HG03139 (cell line): Measurements from ENCODE around the gene STOM.

Source experiments
- ATAC-seq: cut with Tn5 transposase; IDR thresholded peaks from one replicate; pipeline ENCODE4 v1.9.1; 2021; ENCODE audit not compliant: unreplicated experiment

The STOM gene

DNA sequence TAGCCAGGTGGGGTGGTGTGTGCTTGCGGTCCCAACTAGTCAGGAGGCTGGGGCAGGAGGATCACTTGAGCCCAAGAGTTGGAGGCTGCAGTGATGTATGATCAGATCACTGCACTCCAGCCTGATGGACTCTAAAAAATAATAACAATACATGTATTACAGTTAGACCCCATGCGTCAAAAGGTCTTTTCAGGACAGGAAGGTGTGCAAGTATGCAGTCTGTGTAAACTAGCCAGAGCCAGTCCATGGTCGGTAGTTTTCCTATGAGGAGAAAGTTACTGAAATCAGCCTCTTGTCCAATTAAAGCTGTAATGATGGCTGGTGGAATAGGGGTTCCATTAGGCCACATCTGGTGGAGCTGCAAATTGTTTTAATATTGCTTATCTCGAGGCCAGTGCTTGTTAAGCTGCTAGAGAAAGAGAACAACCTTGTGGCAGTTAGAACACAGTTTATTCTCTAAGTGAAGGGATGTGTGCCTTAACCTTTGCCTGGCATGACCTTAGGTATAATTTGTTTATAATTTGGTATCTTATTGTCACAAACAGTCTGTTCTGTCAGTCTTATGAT, 1.5 kb upstream of the STOM start:
- ATAC-seq: no peak

DNA sequence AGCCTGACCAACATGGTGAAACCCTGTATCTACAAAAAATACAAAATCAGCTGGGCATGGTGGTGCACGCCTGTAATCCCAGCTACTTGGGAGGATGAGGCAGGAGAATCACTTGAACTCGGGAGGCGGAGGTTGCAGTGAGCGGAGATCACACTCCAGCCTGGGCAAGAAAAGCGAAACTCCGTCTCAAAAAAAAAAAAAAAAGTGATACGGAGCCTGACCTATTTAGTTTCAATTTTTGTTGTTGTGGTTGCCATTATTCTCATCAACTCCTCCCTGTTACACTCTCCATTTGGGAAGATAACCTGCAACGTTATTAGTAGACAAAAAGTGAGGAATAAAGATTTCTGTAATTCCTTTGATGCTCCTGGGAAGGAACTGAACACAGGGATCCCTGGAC, 1.3 kb downstream of the STOM start:
- no peak for ATAC-seq

DNA sequence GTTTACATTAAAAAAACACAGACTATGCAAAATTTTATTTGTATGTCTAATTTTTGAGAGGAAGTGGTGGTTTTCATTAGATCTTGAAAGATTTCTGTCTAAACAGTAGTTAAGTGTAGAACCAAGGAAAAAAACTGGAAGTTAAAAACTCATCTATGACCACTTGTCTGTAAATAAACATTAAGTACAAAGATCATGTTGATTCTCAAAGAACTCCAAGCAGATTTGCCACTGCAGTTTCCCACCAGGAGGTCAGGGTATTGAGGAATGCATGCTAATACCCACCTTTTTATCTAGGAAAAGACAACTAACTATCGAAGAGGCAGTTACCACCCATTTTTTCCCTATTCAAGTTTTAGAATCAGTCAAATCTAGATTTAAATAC, 1.9 kb downstream of the STOM start:
- no peak for ATAC-seq

DNA sequence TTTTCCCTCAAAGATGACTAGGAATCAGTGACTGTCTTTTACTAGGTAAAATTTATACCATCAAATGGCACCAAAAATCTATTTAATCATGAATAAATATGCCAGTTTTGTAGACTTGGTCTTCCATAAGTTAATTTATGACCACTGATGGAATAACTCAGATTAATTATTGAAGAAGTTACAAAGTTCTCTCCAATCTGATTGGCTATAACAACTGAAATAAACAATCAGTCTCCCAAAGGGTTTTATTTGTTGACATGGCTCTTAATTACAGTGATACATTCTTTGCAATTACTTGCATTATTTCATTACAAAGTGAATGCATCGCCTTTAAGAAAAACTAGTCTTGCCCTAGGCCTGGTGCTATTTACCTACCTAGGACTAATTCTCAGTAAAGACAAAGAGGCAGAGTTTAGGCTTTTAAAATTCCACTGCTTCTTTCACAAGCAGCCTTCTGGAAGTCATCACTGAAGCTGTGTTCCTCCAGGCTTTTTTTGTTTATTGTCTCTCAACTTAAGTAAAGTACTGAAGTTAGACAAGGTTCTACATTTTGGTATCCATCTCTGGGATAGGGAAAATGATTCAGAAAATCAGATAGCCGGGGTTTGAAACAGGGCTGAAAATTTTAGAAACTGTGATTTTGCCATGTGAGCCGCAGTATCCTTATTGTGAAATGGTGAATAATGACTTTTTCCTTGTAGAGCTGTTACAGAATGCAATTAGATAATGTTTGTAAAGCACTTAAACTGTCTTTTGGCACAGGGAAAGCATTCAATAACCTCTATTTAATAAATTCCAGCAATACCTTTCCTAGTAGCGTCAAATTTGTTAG, 2.5 kb downstream of the STOM start:
- no peak for ATAC-seq

DNA sequence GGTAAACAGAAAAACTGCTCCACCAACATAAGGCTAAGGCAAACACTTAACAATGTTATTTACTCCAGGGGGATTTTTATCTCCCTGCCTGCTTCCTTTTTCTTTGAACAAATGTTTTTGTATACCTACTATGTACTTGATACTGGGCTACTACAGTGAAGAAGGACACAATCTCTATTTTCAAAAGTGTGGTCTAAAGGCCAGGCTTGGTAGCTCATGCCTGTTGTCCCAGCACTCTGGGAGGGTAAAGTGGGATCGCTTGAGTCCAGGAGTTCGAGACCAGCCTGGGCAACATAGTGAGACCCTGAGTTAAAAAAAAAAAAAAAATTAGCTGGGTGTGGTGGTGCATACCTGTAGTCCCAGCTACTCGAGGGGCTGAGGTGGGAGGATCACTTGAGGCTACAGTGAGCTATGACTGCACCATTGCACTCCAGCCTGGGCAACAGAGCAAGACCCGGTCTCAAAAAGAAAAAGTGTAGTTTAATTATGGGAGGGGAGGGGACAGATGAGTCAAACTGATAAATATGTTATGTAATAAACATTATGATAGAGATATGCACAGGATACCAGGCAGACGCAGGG, 3.3 kb downstream of the STOM start:
- ATAC-seq: no peak

DNA sequence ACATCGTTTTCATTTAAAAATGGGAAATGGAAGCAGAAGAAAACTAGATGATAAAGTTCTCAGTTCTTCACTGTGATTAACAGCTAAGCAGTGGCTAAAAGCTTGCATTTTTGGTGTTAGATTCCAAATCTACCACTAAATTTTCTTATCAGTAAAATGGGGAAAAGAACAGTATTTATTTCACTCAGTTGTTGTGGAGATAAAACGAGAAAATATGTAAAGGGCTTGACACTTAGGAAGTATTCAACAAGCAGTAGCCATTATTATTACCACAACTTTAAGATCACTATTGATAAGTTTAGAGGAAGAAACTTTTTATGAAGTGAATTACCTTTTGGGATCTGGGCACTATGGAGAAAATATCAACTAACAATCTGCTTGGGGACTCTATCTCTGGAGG, 4.5 kb downstream of the STOM start:
- no peak for ATAC-seq

DNA sequence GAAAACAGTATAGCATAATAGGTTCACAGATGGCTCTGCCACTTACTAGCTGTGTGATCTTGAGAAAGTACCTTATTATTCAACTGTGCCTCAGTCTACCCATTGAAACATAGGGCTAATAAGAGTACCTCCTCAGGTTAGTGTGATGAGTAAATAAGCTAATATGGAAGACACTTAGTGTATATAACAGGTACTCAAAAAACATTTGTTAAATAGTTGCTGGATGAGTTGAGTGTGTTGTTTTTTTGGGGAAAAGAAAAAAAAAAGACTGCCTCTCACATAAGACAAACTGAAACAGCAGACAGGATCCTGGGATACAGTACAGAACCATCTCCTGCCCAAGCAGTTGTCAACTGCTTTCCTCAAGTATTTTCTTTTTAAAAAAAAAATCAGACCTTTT, 5.2 kb downstream of the STOM start:
- ATAC-seq: no peak

DNA sequence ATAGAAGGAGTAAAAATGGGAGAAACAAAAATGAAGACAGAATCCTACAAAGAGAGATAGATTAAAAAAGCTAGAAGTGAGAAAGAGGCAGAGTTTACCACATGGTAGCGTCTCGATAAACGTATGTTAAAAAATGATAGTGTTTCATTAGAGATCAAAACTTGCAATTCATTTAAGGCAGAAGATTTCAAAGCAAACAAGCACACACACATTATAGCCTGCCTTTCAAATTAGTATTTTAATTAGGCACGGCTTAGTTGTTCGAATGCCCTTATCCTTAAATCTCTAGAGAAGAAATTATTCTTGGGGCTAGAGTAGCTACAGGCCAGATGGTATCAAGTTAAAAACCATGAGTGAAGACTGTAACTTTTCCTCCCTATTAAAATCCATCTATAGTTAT, 6.0 kb downstream of the STOM start:
- no peak for ATAC-seq

DNA sequence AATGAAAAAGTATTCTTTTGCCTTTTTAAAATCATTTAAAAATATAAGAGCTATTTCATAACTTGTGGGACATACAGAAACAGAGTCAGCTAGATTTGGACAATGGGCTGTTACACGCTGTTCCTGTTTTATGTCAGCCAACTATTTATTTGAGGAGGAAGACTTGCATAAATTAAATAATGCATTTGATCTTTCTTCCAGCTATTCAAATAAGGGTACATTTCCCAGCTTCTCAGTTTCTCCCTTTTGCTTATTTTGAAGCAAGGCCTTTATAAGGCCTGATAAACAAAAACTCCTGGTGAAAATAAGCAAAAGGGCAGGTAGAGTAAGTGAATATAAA, 6.5 kb downstream of the STOM start:
- no peak for ATAC-seq

DNA sequence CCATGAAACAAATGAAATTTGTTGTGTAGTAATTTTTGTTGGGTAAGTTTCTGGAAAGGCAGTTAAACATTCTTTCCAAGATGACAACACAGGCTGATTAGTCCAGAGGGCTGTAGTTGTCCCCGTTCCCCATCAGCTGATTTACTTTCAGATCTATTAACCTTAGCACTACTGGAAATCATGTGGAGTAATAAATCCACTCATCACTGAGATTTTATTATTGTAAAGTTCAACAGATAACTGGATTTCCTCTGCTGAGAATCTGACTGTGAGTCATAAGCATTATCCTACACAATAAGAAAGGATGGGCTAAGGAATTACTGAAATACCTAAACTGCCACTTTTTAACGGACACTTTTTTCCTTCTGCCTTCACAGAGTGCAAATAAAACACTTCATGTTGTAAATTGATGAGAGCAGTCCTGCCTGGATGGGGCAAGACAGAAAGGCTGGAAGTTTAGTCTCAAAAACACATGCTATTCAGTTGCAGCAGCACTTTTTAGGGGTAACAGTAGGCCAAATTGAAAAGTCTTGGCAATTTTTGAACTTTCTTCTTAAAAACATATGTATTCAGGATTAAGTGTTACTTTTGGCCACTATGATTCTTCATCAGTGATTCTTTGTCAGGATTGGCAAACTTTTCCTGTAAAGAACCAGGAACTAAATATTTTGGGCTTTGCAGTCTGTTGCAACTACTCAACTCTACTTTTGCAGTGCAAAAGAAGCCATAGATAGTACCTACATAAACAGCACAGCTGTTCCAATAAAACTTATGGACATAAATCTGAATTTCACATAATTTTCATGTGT, 7.0 kb downstream of the STOM start:
- ATAC-seq: no peak

DNA sequence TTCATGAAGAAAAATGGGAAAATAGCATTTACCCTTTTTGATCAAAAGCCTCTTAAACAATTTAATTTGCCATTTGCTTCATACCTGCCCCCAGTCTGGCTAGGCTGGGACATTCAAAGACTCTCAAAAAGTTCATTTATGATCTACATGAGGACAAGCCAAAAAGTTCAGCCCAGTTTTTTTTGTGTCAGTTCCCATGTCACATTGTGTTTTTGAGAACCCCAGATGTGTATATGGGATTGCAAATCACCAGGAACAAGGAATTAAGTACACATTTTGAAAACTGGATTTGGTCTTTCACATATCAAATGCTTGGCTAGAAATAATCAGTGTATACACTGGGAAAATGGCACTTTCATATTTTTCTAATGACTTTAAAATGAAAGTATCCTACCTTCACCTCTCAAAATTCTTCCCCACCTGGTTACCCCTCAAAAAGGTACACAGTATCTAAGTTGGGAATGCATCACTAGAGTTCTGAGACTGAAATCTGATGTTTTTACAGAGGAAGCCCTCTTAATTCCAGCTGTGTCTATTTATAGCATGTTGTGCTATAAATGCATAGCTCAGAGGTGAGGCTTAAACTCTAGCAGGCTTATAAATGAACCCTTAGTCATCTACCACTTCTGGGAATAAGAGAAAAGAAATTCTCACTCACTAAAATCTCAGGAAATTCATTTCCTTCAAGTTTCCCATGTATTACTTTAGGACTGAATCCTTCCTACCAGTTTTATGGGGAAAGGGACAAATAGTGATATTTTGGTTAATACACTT, 9.3 kb downstream of the STOM start:
- no peak for ATAC-seq

DNA sequence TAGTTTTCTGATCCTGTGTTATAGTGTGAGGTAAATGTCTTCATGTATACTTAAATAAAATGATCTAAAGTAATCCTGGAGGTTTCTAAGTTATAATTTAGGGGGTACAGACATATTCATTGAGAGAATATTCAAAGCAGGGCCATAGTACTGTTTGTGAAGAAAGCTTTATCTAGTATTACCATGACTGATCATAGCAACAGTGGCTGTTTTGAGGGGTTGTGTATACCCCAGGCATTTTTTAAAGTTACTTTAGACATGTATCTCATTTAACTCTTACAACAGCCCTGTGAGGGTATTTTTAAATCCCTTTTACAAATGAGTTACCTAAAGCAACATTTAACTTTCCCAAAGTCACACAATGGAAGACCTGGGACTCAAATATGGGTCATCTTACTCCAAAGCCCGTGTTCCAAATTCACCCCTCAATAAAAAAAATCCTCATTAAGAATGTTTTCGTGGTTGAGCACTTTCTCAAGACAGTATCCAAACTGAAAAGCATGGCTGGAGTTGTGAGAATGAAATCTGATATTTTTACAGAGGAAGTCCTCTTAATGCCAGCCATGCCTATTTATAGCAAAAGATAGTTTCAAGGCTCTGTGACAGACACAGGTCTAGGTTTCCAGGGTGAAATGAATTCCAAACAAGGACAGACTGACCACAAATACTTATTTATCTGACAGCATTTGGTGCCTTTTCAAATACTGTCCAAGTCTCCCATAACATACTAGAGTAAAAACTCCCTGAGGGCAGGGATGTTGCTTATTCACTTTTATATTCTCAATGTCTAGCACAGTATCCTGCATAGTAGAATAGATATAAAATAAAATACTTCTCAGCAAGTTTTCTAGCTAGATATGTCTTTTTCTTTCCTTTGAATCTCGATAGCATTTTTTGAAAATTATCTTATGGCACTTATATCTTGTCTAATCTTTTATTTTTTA, 10.4 kb downstream of the STOM start:
- ATAC-seq: no peak

DNA sequence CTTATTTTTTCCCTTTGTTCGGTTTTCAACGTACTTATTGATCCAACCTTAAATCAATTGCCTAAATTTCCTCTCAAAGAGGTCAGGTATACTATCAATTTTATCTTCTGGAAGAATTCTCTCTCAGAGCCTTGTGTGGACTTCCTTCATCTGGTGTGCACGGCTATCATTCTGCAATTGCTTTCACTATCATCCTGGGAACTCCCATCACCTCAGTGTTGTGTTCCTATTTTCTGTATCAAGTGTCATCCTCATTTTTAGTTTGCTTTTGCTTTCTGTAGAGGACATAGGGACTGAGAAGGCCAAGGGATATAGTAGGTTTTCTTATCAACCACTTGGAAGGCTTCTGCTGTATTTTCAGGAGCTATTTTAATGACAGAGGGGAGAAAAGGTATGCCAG, 11.3 kb downstream of the STOM start:
- ATAC-seq: no peak

DNA sequence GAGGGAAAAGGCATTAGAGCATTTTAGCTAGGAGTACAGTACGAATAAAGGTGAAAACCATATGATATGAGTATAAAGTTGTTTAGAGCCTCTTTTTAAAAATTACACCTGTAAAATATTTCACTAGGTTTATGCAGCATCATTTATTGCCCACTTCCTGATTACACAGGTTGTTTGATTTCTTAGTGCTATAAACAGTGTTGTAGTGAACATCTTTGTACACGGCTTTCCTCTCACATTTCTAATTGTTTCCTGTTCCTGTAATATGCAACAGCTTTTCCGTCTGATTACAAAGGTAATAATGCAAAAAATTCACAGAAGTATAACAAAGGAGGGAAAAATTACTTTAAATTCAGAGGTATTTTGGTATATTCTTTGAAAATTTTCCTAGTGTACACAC, 13.0 kb downstream of the STOM start:
- no peak for ATAC-seq

DNA sequence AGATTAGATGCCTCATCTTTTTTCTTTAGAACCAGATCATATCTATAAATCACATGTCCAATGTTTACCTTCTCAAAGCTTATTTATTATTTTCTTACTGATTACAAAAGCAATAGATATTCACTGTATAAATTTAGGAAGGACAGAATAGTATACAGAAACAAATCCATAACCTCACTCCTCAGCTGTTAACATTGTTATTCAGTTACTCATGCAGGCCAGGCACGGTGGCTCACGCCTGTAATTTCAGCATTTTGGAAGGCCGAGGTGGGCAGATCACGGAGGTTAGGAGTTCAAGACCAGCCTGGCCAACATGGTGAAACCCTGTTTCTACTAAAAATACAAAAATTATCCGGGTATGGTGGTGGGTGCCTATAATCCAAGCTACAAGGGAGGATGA, 15.3 kb downstream of the STOM start:
- no peak for ATAC-seq

DNA sequence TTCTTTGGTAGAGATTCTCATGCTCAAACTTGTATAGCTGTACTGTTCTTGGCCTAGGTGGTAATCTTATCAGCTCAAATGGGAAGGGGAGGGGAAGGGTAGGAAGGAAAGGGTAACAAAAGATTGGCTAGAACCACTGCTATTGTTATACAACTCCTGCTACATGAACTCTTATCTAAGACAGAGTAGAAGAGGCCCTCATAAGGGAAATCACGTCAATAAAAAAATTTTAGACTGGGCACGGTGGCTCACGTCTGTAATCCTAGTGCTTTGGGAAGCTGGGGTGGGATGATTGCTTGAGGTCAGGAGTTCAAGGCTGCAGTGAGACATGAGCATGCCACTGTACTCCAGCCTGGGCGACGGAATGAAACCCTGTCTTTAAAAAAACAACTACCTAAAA, 15.9 kb downstream of the STOM start:
- ATAC-seq: no peak

DNA sequence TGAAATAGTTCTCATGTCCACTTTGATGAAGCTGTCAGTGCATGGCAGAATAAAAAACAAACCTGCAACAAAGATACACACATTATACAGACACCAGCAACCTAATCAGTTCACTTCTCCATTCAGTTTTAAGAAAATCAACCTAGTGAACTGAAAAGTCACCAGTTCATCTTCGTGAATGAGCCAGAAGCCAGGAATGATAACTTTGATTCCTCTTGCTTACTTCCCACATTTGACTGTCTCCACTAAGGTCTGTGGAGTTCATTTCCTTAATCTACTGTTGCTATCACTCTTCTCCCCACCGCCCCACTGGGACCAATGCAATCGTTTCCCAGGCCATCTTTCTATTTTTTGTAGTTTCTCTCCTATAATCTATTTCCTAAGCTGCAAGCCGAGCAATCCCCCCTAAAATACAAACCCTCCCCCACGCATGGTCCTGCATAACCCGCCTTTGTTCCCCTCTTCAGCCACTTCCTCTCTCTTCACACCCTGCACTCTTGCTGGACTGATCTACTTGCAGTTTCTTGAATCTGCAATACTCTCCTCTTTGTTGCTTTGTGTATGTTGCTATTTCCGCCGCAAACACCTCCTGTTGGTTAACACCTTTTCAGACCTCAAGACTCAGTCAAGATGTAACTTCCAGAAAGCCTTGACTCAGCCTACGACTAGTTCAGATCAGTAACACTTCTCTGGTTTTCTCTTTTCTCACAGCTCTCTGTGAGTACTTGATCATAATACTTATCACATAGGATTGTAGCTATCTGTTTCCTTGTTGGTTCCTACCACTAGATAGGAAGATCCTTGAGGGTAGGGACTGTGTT, 16.6 kb downstream of the STOM start:
- ATAC-seq: peak; percentile 93

DNA sequence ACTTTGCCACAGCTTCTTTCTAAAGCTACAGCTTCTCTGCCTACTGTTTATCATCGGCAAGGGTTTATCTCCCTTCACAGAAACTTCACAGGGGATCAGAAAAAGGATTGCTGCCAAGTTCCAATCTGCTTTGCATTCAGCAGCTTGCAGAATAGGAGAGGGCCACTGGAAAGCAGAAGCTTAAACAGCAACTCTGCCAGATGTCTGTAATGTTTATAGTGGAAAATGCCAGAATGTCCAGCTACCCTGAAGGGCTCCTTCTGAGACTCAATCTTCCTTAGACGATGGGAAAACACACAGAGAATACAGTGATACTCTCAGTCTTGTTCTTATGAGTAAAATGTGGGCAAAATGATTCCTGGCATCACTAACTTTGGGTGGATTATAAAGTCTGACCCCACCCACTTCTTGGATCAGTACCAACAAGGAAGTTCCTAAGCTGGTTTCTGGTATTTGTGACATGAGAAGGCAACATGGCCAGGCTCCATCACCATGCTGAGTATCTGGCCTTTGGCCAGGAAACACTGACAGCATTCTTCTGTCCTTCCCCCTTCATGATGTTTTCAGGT, 19.0 kb downstream of the STOM start:
- ATAC-seq: no peak

DNA sequence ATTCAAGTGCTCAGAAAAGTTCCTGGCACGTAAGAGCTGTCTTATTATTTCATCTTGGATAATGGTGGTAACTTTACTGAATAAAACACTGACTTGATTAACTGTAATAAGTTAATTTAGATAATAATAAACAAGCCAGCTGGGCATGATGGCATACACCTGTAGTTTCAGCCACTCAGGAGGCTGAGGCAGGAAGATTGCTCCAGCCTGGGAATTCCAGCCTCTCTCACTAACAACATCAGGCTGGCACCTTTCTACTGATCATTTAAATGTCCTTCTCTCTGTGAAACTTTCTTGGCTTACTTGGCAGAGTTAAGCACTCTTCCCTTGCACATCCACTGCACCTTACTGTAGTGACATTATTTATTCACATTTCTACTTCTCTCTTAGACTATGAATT, 20.0 kb downstream of the STOM start:
- no peak for ATAC-seq
